ENCODE results near the gene DEPDC7. TPM values are rescaled to one million over a fixed set of nuclear protein-coding genes. Genes with fewer than 3 reads are reported as not detected.
"Not testable (repeated sequence)": the region's sequence is repeated elsewhere in the genome, so short reads cannot be mapped to it uniquely, and the experiment has no call there.

Gene DEPDC7
- total and polyA plus RNA-seq, 2 experiments from 2014 or later = 8.6 to 10.9 TPM

DNA sequence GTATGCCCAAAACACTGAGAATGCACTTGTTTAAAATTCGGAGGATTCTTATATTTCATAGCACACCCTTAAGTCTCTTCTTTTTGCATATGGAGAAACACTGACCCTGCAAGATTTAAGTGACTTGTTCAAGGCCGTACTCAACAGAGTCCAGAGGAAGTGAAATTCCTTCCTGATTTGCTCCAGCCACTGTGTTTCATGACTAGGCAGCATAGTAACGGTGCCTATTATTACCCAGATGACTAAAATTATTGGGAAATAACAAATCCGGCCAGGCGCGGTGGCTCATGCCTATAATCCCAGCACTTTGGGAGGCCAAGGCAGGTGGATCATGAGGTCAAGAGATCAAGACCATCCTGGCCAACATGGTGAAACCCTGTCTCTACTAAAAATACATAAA lies 33.0 kb downstream of the DEPDC7 start:
- not testable (repeated sequence) for H3K9me3 Mint-ChIP-seq; H3K4me3 Mint-ChIP-seq; H3K27me3 ChIP-seq (ENCODE audit: insufficient read depth); H4K20me1 ChIP-seq (replicated peaks; ENCODE audit: insufficient read depth); H3K36me3 ChIP-seq (ENCODE audit: insufficient read depth); H3K27ac ChIP-seq (ENCODE audit: low read depth); H3F3A ChIP-seq (replicated peaks; ENCODE audit: low read depth); H3K27me3 Mint-ChIP-seq (ENCODE audit: insufficient read depth, low read depth, poor library complexity); H3K4me1 Mint-ChIP-seq; H3K9me2 ChIP-seq (ENCODE audit: insufficient read depth); H3K4me1 ChIP-seq (ENCODE audit: insufficient read depth); H3K79me2 ChIP-seq (replicated peaks; ENCODE audit: insufficient read depth); H3K4me3 ChIP-seq; ATAC-seq; DNase-seq (ENCODE audit: low spot score); H3K4me2 ChIP-seq; H2AFZ ChIP-seq; H3K27ac Mint-ChIP-seq
- H3K36me3 Mint-ChIP-seq (ENCODE audit: low read depth) = peaks cover 42% of the 10 kb centered on the region

- H3K27ac Mint-ChIP-seq; H3F3A ChIP-seq (replicated peaks; ENCODE audit: low read depth); H3K4me1 ChIP-seq (ENCODE audit: insufficient read depth); H3K4me2 ChIP-seq; H3K9me2 ChIP-seq (ENCODE audit: insufficient read depth); H3K4me1 Mint-ChIP-seq; H3K27me3 Mint-ChIP-seq (ENCODE audit: insufficient read depth, low read depth, poor library complexity); H2AFZ ChIP-seq; H3K79me2 ChIP-seq (replicated peaks; ENCODE audit: insufficient read depth); H3K9me3 Mint-ChIP-seq; ATAC-seq; H3K27ac ChIP-seq (ENCODE audit: low read depth); H3K36me3 ChIP-seq (ENCODE audit: insufficient read depth); H3K27me3 ChIP-seq (ENCODE audit: insufficient read depth); H3K4me3 ChIP-seq; H3K4me3 Mint-ChIP-seq; H4K20me1 ChIP-seq (replicated peaks; ENCODE audit: insufficient read depth): not testable (repeated sequence)
- H3K36me3 Mint-ChIP-seq (ENCODE audit: low read depth) = peaks cover 32% of the 10 kb centered on the region
- DNase-seq (ENCODE audit: low spot score) = peak; percentile 30
These were observed 34.1 kb downstream of the DEPDC7 start for GRCh38 chr11:33049565-33050408.

DNA sequence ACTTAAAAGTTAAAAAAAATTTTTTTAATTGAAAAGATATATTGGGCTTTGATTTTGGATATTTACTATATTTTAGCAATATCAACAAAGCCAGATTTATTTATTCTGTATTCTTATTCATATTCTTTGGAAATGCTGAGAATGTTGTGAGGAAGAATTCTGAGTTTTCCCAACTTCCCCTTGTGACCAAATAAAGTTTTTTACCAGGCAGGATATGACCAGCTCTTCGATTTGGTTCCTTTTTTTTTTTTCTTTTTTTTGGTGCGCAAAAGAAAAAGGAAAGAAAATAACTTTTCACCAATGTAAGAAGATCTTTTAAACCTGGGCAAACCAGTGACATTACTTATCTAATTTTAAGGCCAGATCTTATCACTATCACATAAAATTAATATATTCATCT lies 36.6 kb downstream of the DEPDC7 start:
- Mint-ChIP-seq H3K4me3 (no peak overlapping the region), H3K27me3 (ENCODE audit: insufficient read depth, low read depth, poor library complexity) (peaks cover 3% of the 10 kb centered on the region), H3K36me3 (ENCODE audit: low read depth) (peaks cover 11% of the 10 kb centered on the region; the same call in 2 of the 3 replicates), H3K9me3 (no peaks in the 10 kb centered on the region), H3K27ac (0 out of 2 replicates have a peak overlapping the region, but pooled peaks have one; percentile 37), H3K4me1 (peaks cover 5% of the 10 kb centered on the region)
- no peaks in the 10 kb centered on the region for H3K36me3 ChIP-seq (ENCODE audit: insufficient read depth)
- no peak overlapping the region for H3K4me3 ChIP-seq
- no peak overlapping the region for H2AFZ ChIP-seq
- DNase-seq (ENCODE audit: low spot score) = no peak
- TF ChIP-seq, protein P1, sequence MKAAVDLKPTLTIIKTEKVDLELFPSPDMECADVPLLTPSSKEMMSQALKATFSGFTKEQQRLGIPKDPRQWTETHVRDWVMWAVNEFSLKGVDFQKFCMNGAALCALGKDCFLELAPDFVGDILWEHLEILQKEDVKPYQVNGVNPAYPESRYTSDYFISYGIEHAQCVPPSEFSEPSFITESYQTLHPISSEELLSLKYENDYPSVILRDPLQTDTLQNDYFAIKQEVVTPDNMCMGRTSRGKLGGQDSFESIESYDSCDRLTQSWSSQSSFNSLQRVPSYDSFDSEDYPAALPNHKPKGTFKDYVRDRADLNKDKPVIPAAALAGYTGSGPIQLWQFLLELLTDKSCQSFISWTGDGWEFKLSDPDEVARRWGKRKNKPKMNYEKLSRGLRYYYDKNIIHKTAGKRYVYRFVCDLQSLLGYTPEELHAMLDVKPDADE (IDR thresholded peaks at IDR 0.05) = no peak
- H3K79me2 ChIP-seq (replicated peaks; ENCODE audit: insufficient read depth) = no peaks in the 10 kb centered on the region
- H3K27me3 ChIP-seq (ENCODE audit: insufficient read depth) = no peaks in the 10 kb centered on the region
- H4K20me1 ChIP-seq (replicated peaks; ENCODE audit: insufficient read depth) = no peaks in the 10 kb centered on the region; the same call in 1 of the 2 replicates
- no peak overlapping the region for H3K27ac ChIP-seq (ENCODE audit: low read depth)
- no peaks in the 10 kb centered on the region for H3K4me1 ChIP-seq (ENCODE audit: insufficient read depth)
- no peak overlapping the region for H3K4me2 ChIP-seq
- no peak for ATAC-seq
- no peaks in the 10 kb centered on the region for H3K9me2 ChIP-seq (ENCODE audit: insufficient read depth)
- no peaks in the 10 kb centered on the region for H3F3A ChIP-seq (replicated peaks; ENCODE audit: low read depth)

DNA sequence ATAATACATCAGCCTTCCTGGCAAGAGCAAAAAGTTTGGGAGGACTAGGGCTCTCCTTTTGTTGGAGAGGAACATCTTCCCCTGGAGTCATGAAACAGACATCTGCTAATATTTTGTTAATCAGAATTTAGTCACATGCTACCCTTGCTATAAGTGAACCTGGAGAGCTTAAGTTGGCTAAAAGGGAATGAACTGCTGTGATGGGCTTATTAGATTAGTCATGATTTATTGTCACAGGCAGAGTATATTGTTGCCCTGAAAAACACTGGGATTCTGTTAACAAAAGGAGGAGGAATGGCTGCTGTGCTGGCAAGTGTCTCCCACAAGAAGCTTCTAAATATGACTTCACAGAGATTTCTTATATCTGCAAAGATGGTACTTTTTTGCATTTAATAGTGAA lies 39.7 kb downstream of the DEPDC7 start:
- no peak overlapping the region for H3K27ac ChIP-seq (ENCODE audit: low read depth)
- no peak for DNase-seq (ENCODE audit: low spot score)
- H3K36me3 ChIP-seq (ENCODE audit: insufficient read depth) = peaks cover 14% of the 10 kb centered on the region; the same call in 1 of the 2 replicates
- H3K27me3 ChIP-seq (ENCODE audit: insufficient read depth) = no peaks in the 10 kb centered on the region
- H2AFZ ChIP-seq = no peak overlapping the region
- peaks cover 8% of the 10 kb centered on the region for H3K4me1 Mint-ChIP-seq
- H3K36me3 Mint-ChIP-seq (ENCODE audit: low read depth) = peaks cover 22% of the 10 kb centered on the region
- no peaks in the 10 kb centered on the region for H3F3A ChIP-seq (replicated peaks; ENCODE audit: low read depth)
- no peaks in the 10 kb centered on the region; the same call in 1 of the 2 replicates for H4K20me1 ChIP-seq (replicated peaks; ENCODE audit: insufficient read depth)
- ATAC-seq = no peak
- H3K4me3 Mint-ChIP-seq = no peak overlapping the region
- H3K27ac Mint-ChIP-seq = no peak overlapping the region
- no peak overlapping the region for H3K4me3 ChIP-seq
- H3K27me3 Mint-ChIP-seq (ENCODE audit: insufficient read depth, low read depth, poor library complexity) = no peaks in the 10 kb centered on the region
- no peak overlapping the region for H3K4me2 ChIP-seq
- H3K9me2 ChIP-seq (ENCODE audit: insufficient read depth) = no peaks in the 10 kb centered on the region
- H3K79me2 ChIP-seq (replicated peaks; ENCODE audit: insufficient read depth) = no peaks in the 10 kb centered on the region
- no peaks in the 10 kb centered on the region for H3K9me3 Mint-ChIP-seq
- peaks cover 4% of the 10 kb centered on the region; the same call in 1 of the 2 replicates for H3K4me1 ChIP-seq (ENCODE audit: insufficient read depth)
- TF ChIP-seq, protein P1 (IDR thresholded peaks at IDR 0.05) = no peak
- no peak for TF ChIP-seq EZH2 (IDR thresholded peaks at IDR 0.05; ENCODE audit: low read depth, unreplicated experiment)
- no peak for TF ChIP-seq CREB1 (CRISPR knock-in tag; IDR thresholded peaks at IDR 0.05; ENCODE audit: low read depth)
- no peak for TF ChIP-seq NANOG (IDR thresholded peaks at IDR 0.05; ENCODE audit: borderline replicate concordance)
- TF ChIP-seq, protein P2, sequence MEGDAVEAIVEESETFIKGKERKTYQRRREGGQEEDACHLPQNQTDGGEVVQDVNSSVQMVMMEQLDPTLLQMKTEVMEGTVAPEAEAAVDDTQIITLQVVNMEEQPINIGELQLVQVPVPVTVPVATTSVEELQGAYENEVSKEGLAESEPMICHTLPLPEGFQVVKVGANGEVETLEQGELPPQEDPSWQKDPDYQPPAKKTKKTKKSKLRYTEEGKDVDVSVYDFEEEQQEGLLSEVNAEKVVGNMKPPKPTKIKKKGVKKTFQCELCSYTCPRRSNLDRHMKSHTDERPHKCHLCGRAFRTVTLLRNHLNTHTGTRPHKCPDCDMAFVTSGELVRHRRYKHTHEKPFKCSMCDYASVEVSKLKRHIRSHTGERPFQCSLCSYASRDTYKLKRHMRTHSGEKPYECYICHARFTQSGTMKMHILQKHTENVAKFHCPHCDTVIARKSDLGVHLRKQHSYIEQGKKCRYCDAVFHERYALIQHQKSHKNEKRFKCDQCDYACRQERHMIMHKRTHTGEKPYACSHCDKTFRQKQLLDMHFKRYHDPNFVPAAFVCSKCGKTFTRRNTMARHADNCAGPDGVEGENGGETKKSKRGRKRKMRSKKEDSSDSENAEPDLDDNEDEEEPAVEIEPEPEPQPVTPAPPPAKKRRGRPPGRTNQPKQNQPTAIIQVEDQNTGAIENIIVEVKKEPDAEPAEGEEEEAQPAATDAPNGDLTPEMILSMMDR (conservative IDR thresholded peaks at IDR 0.05; ENCODE audit: low read depth in 2 of 2) = no peak
- no peak for TF ChIP-seq POLR2AphosphoS5 (IDR thresholded peaks at IDR 0.05; ENCODE audit: low read depth)
- no peak for TF ChIP-seq ZNF331 (CRISPR knock-in tag; IDR thresholded peaks at IDR 0.05; ENCODE audit: low read depth)
